GM19043 (cell line): ENCODE data around the gene GNB1.
"Not testable (repeated sequence)": the region's sequence is repeated elsewhere in the genome, so short reads cannot be mapped to it uniquely, and the experiment has no call there.

Experiments used
- ATAC-seq: cut with Tn5 transposase; IDR thresholded peaks from one replicate; pipeline ENCODE4 v1.9.1; 2021; ENCODE audit warnings: low read depth; ENCODE audit not compliant: unreplicated experiment

Gene GNB1

GRCh38 chr1:1890506-1891348 lies at the start of gene GNB1:
TSS of gene GNB1 (minus strand) at chr1:1891087. CDS start at chr1:1825453, 65,634 bp downstream.
- ATAC-seq, result peak; percentile 54

- no peak for ATAC-seq
Observed at GRCh38 chr1:1940123-1940425, 49.2 kb upstream of the GNB1 start.

- no peak for ATAC-seq
Observed at GRCh38 chr1:1939296-1940122, 48.6 kb upstream of the GNB1 start.

GRCh38 chr1:1938613-1939295 lies 47.9 kb upstream of the GNB1 start:
- ATAC-seq, result no peak

- no peak for ATAC-seq
Observed at GRCh38 chr1:1938276-1938573, 47.3 kb upstream of the GNB1 start.

- ATAC-seq, result no peak
Observed at GRCh38 chr1:1937549-1938275, 46.8 kb upstream of the GNB1 start.

- no peak for ATAC-seq
Observed at GRCh38 chr1:1937061-1937460, 46.2 kb upstream of the GNB1 start.

- not testable (repeated sequence) for ATAC-seq
Observed at GRCh38 chr1:1934848-1935247, 44.0 kb upstream of the GNB1 start.

GRCh38 chr1:1929639-1930545 lies 39.0 kb upstream of the GNB1 start:
- no peak for ATAC-seq

- ATAC-seq, result no peak
Observed at GRCh38 chr1:1929102-1929638, 38.3 kb upstream of the GNB1 start.

- no peak for ATAC-seq
Observed at GRCh38 chr1:1928231-1929101, 37.6 kb upstream of the GNB1 start.

- ATAC-seq, result no peak
Observed at GRCh38 chr1:1927751-1928150, 36.9 kb upstream of the GNB1 start.

GRCh38 chr1:1926886-1927660 lies 36.2 kb upstream of the GNB1 start:
- no peak for ATAC-seq

GRCh38 chr1:1926346-1926811 lies 35.5 kb upstream of the GNB1 start:
- no peak for ATAC-seq

GRCh38 chr1:1925437-1926345 lies 34.8 kb upstream of the GNB1 start:
- no peak for ATAC-seq

- ATAC-seq, result no peak
Observed at GRCh38 chr1:1924849-1925248, 34.0 kb upstream of the GNB1 start.

GRCh38 chr1:1924386-1924785 lies 33.5 kb upstream of the GNB1 start:
- ATAC-seq, result no peak
